ENCODE results near the gene ILK. TPM values are rescaled to one million over a fixed set of nuclear protein-coding genes. Genes with fewer than 3 reads are reported as not detected.

Gene ILK
- total RNA-seq, 1 donor from 2014 or later: 92.4 TPM

DNA sequence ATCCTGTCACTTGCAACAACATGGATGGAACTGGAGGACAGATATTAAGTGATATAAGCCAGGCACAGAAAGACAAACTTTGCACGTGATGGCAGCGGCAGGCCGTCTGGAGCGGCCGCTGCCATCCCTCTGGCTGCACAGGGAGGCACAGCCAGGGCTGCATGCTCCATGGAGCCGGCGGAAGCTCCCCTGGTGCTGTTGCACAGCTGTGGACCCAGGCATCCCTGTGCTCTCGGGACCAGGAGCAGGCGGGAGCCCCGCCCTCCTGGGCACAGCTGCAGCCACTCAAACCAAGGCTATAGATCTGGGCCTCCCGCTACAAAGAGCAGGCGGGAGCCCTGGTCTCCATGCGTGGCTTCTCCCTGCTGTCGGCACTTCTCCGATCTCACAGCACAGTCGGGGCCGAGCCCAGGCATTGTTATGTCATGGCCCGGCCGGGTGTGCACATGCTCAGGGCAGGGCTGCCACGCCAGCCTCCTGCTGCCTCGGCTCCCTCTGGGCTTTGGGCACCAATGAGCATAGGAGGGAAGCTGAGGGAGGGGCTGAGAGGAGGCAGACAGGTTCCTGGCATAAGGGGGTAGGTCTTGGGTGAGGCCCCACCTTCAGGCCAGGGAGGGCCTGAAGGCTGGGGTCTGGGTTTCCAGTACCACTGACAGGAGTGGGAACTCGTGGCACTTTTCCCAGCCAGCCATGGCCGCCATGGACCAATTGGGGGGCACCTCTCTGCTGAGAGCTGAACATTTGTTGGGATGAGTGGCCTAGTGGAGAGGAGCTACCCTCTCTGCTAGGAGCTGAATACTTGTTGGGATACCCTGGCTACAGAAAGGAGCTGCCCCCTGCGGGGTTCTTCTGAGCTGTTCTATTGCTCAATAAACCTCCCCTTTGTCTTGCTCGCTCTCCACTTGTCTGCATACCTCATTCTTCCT is 16.9 kb upstream of the ILK start:
- intact Hi-C loops (cut with micrococcal nuclease): no loop called here
- Mint-ChIP-seq H3K27me3 (no peaks in the 10 kb centered on the region), H3K27ac (no peak overlapping the region), H3K4me1 (no peaks in the 10 kb centered on the region), H3K4me3 (no peak overlapping the region), H3K9me3 (peaks cover 10% of the 10 kb centered on the region), H3K36me3 (ENCODE audit: low read depth) (peaks cover 37% of the 10 kb centered on the region)
- peak; percentile 53 for DNase-seq

DNA sequence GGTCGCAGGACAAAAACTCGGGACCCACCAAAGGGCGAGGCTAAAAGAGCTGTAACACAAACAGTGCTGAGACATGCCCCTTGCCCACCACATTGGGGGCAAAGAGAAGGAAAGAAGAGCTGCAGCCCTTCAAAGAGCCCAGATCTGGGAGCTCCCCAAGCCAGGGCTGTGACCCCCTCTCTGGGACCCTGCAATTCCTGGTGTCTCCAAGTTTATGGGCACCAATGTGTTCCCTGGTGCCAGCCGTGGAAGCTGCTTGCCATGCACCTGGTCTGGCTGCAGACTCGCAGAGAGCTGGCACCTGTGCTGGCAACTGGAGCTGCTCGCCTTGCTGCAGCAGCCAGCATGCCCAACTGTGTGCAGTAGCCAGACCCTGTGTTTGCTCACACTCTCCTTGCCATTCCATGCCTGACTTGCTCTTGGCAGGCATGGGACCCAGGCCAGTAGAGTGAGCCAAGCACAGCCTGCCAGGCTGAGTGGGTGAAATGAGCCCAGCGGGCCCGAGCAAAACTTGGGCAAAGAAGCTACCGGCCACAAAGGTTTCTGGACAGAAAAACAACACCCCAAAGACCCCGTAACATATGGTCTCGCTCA is 16.1 kb upstream of the ILK start:
- no peaks in the 10 kb centered on the region for H3K4me1 Mint-ChIP-seq

DNA sequence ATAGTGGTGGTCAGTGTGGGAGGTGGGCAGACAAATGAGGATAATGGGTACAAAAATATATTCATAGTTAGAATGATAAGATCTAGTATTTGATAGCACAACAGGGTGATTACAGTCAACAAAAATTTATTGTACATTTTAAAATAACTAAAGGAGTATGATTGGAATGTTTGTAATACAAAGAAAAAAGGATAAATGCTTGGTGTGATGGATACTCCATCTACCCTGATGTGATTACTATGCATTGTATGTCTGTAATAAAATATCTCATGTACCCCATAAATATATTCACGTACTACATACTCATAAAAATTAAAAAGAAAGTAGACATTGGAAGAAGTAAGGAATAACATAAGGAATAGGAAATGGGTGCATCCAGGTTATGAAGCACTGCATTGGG is 15.6 kb upstream of the ILK start:
- Mint-ChIP-seq H3K36me3 (ENCODE audit: low read depth) (peaks cover 38% of the 10 kb centered on the region), H3K27ac (no peak overlapping the region)
- intact Hi-C loops (cut with micrococcal nuclease): no loop called here

More for the DNA sequence above, 16.1 kb upstream of the ILK start:
- Mint-ChIP-seq H3K27me3 (no peaks in the 10 kb centered on the region), H3K4me3 (no peak overlapping the region), H3K27ac (no peak overlapping the region), H3K36me3 (ENCODE audit: low read depth) (peaks cover 39% of the 10 kb centered on the region), H3K9me3 (peaks cover 10% of the 10 kb centered on the region)
- peak; percentile 46 for DNase-seq
- intact Hi-C loops (cut with micrococcal nuclease): no loop called here

DNA sequence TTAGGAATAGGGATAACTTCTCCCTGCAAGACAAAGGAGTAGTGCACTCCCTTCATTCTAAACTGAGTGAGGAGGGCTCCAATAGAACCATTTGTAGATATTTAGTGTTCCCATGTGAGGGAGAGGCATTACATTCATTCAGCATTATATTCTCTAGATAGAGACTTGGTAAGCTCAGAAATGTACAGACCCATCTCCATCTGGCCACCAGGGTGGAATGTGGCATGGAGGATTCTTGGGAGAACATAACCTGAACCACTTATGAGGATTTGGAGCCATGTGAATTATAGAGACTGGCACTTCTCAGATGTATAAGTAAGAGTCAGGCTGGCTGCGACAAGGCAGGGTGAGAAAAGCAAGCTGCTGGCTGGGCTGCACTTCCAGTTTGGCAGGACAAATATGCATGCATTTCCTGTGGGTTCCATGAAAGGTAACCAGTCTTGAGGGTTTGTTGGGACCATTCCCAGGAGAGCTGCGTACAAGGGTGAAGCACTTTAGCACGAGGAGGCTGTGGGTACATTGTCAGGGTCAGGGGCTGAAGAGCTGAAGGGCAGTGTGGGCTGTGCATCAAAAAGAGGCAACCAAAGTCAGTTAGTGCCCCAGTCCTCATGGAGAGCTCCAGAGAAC is 9.3 kb upstream of the ILK start:
- no peaks in the 10 kb centered on the region for H3K9me3 Mint-ChIP-seq
- intact Hi-C loops (cut with micrococcal nuclease): no loop called here
- H3K36me3 Mint-ChIP-seq (ENCODE audit: low read depth): peaks cover 57% of the 10 kb centered on the region
- no peaks in the 10 kb centered on the region for H3K27me3 Mint-ChIP-seq
- no peak overlapping the region for H3K4me3 Mint-ChIP-seq
- peak; percentile 45 for DNase-seq
- H3K27ac Mint-ChIP-seq: peak overlapping the region; percentile 44
- H3K4me1 Mint-ChIP-seq: peaks cover 17% of the 10 kb centered on the region

More for the DNA sequence above, 15.6 kb upstream of the ILK start:
- no peak for DNase-seq
- peaks cover 8% of the 10 kb centered on the region for H3K9me3 Mint-ChIP-seq
- no peaks in the 10 kb centered on the region for H3K27me3 Mint-ChIP-seq
- no peak overlapping the region for H3K4me3 Mint-ChIP-seq
- no peaks in the 10 kb centered on the region for H3K4me1 Mint-ChIP-seq

DNA sequence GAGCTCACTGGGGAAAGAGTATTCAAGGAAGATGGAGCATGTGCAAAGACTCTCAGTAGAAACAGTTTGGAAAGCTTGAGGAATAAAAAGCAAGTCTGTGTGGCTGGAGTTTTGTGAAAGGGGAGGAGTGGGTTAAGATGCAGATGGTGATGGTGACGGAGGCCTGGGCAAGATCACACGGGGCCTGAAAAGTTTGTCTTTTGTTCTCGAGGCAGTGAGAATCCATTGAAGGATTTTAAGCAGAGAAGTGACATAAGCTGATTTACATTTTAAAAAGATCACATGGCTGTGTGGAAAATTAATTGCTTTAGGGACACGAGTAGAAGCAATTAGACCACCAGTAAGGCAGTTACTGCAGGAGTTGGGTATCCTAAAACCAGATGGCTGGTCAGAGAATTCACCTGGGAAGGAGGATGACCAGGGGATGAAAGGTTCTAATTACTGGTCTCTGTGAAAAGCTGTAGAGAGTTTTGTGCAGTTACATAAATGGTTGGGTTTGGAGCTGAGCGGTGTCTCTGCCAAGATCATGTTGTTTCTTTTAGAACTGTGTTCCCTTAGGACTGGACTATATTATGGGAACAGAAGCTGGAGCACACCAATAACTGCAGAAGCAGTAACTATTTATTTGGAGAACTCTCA is 7.2 kb upstream of the ILK start:
- Mint-ChIP-seq H3K9me3 (no peaks in the 10 kb centered on the region), H3K27ac (no peak overlapping the region), H3K4me1 (peaks cover 20% of the 10 kb centered on the region), H3K4me3 (no peak overlapping the region), H3K36me3 (ENCODE audit: low read depth) (peaks cover 64% of the 10 kb centered on the region), H3K27me3 (no peaks in the 10 kb centered on the region)
- peak; percentile 34 for DNase-seq
- intact Hi-C loops (cut with micrococcal nuclease): no loop called here

DNA sequence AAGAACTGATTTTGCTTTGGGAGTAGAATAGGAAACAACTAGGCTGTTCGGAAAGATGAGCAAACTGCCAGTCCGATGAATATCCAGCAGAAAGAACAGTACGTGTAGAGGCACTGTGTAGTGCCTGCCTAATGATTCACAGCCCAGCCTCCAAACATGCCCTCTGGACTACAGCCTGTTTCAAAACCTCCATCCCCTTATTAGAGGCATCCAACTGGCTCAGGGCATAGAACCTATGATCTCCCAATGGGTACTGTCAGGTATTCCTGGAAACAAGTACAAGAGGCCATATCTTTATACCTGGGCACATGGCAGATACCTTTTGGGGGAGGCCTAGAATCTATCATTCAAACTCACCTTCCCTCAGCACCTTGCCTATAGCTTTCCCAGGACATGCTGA is 5.0 kb upstream of the ILK start:
- Mint-ChIP-seq H3K4me3 (no peak overlapping the region), H3K4me1 (peaks cover 25% of the 10 kb centered on the region), H3K36me3 (ENCODE audit: low read depth) (peaks cover 55% of the 10 kb centered on the region), H3K27ac (no peak overlapping the region), H3K27me3 (no peaks in the 10 kb centered on the region), H3K9me3 (no peaks in the 10 kb centered on the region)
- intact Hi-C loops (cut with micrococcal nuclease): no loop called here
- DNase-seq: peak; percentile 50

DNA sequence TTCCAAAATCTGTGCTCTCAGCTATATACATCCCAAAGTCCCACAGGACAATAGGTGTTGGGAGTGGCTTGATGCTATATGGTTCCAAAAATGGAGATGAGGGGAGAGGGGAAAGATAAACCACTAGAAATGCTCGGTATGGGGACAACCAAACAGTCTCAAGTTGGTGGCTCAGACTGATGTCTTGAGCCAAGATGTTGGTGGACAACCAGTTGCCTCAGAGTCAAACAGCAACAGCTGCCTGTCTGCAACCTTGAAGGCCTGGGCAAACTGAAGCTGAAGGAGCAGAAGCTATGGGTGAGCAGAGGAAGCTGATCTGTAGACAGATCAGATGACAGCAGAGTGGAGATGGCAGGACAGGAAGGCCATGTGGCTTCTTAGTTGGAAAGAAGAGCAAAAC is 4.1 kb upstream of the ILK start:
- H3K27ac Mint-ChIP-seq: no peak overlapping the region
- DNase-seq: peak; percentile 52
- no peaks in the 10 kb centered on the region for H3K9me3 Mint-ChIP-seq
- H3K4me3 Mint-ChIP-seq: no peak overlapping the region
- peaks cover 48% of the 10 kb centered on the region for H3K36me3 Mint-ChIP-seq (ENCODE audit: low read depth)
- H3K27me3 Mint-ChIP-seq: no peaks in the 10 kb centered on the region
- intact Hi-C loops (cut with micrococcal nuclease): no loop called here
- peaks cover 20% of the 10 kb centered on the region for H3K4me1 Mint-ChIP-seq

DNA sequence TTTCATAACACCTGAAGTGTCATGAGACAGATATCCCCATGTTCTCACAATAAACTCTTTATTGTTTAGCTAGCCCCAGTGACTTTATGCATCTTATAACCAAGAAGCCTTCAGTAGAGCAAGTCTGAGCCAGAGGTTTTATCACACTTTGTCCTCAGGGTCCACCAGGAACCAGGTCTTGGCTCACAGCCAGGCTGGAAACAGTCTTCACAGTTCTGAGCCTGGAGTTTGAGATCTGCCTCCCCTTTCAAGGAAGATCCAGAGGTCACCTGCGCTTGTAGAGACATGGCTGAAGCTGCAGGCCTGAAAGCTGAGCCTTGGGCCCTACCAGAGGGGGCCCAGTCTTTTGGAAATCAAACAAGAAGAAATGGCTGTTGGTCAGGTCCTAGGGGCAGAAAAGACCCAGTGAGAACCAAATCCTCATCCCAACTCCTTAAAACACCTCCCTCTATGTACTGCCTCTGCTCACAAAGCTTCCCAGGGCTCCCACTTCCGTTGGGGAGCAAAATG is 3.6 kb upstream of the ILK start:
- H3K27me3 Mint-ChIP-seq: no peaks in the 10 kb centered on the region
- intact Hi-C loops (cut with micrococcal nuclease): loop anchor here (10.0 kb wide), 1 partner anchor 185 kb away; the partner anchor contains the start of gene APBB1

DNA sequence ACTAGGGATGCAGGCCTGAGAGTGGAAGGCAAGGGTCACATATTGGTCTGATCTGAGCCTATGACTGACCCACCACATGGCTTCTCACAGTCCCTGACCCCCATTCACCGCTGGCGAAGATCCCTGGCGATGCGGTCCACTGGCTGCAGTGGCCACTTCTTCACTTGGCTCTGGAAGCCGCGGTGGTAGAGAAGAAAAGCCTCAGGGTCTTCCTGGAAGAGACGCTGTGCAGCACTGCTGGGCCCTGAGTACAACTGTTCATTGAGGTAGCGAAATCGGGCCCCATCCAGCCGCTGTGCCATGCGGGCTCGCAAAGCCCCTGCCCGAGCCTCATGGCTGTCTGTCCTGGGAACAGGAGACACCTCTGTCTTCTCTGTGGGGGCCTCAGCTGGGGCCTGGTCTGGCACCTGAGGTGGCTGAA is 2.5 kb upstream of the ILK start:
- no peaks in the 10 kb centered on the region for H3K9me3 Mint-ChIP-seq
- H3K27ac Mint-ChIP-seq: no peak overlapping the region
- H3K27me3 Mint-ChIP-seq: no peaks in the 10 kb centered on the region
- no peak overlapping the region for H3K4me3 Mint-ChIP-seq
- H3K36me3 Mint-ChIP-seq (ENCODE audit: low read depth): peaks cover 36% of the 10 kb centered on the region
- intact Hi-C loops (cut with micrococcal nuclease): loop anchor here (10.0 kb wide), 1 partner anchor 186 kb away; the partner anchor contains the start of gene APBB1
- peak; percentile 53 for DNase-seq
- peaks cover 18% of the 10 kb centered on the region for H3K4me1 Mint-ChIP-seq

More for the DNA sequence above, 3.6 kb upstream of the ILK start:
- Mint-ChIP-seq H3K9me3 (no peaks in the 10 kb centered on the region), H3K27ac (no peak overlapping the region), H3K36me3 (ENCODE audit: low read depth) (peaks cover 45% of the 10 kb centered on the region), H3K4me1 (peaks cover 17% of the 10 kb centered on the region), H3K4me3 (no peak overlapping the region)
- peak; percentile 38 for DNase-seq

DNA sequence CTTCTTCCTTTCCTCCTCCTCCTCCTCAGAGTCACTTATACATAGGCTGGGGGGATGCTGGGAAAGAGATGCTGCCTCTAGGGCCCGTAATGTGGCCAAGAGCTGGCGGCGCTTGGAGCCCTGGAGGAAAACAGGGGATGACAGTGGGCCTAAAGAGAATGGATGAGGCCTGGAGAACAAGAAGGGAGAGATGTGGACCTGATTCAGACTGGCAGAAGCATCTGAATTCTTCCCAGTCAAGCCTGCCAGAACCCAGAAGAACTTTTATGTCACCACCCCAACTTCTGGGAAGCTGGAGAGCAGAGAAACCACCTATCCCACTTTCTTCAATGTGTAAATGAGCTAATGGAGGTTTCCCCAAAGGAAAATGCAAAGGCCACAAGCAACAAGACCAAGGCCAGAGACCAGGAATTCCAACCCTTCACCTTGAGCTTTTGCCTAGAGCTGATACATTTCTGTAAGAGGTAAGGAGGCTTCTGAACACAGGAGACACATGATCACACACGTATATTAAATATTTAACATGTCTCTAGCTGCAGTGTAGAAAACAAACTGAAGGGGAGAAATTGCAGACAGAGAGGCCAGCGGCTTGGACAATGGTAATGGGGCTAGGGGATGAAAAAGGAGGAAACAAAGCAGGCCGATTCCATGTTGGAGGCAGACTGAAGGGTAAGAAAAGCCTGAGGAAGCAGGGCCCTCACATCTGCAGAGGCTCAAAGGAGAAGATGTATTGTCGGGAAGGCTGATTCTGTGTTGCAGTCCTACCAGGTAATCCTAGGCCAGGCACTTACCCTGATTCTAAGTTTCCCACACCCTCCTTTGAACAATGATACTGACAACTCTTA is 1.3 kb upstream of the ILK start:
- Mint-ChIP-seq H3K9me3 (no peaks in the 10 kb centered on the region), H3K4me1 (peaks cover 24% of the 10 kb centered on the region), H3K4me3 (no peak overlapping the region), H3K36me3 (ENCODE audit: low read depth) (peaks cover 34% of the 10 kb centered on the region), H3K27ac (no peak overlapping the region), H3K27me3 (no peaks in the 10 kb centered on the region)
- peak; percentile 56 for DNase-seq
- intact Hi-C loops (cut with micrococcal nuclease): loop anchor here (2.0 to 10.0 kb wide), 2 partner anchors 132 to 188 kb away; partner anchors contain the start of gene APBB1

DNA sequence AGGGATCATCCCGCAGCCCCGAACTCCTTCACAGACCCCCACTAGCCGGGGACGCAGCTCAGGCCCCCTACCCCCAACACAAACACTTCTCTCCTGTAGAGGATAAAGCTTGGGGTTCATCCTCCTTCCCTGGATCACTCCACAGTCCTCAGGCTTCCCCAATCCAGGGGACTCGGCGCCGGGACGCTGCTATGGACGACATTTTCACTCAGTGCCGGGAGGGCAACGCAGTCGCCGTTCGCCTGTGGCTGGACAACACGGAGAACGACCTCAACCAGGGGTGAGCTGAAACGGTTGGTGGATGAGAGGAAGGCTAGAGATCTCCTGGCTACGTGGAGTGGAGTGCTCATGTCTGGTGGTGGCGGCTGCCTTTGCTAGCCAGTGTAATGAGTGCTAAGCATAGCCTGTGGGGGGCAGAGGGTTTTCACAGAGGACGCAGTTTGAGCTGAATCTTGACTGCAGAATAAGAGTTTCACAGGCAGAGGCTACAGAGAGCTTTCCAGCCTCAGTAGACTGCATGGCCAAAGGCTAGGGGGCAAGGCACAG is 580 bp downstream of the ILK start:
- Mint-ChIP-seq H3K4me3 (no peak overlapping the region), H3K27me3 (no peaks in the 10 kb centered on the region), H3K9me3 (no peaks in the 10 kb centered on the region), H3K27ac (no peak overlapping the region), H3K36me3 (ENCODE audit: low read depth) (peaks cover 36% of the 10 kb centered on the region), H3K4me1 (peaks cover 33% of the 10 kb centered on the region)
- peak; percentile 86 for DNase-seq
- intact Hi-C loops (cut with micrococcal nuclease): loop anchor here (10.0 kb wide), 1 partner anchor 189 kb away; the partner anchor contains the start of gene APBB1

DNA sequence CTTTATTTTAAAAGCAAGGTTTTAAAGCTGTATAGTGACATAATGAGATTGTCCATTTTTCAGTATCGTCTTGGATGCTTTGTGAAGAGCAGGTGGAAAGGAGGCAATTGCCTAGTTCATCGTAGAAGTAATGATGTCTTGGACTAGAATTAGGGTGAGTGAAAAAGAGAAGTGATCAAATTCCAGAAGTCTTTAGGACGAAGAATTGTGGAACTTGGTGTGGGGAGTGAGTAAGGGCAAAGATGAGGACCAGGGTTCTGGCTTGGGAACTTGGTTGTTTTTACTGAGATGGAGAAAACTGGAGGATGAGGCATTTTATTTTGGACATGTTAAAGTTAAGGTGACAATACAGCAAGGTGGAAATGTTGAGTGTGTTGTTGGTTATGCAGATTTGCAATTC is 1.2 kb downstream of the ILK start:
- intact Hi-C loops (cut with micrococcal nuclease): loop anchor here (10.0 kb wide), 1 partner anchor 190 kb away; the partner anchor contains the start of gene APBB1
- Mint-ChIP-seq H3K27ac (no peak overlapping the region), H3K4me3 (no peak overlapping the region), H3K27me3 (no peaks in the 10 kb centered on the region), H3K9me3 (no peaks in the 10 kb centered on the region), H3K4me1 (peaks cover 33% of the 10 kb centered on the region), H3K36me3 (ENCODE audit: low read depth) (peaks cover 37% of the 10 kb centered on the region)
- DNase-seq: peak; percentile 55

All from activated CD4-positive, alpha-beta T cell treated with anti-CD3 and anti-CD28 coated beads, Interleukin-2, amount 10 ng/mL, durations not matched to agents 24 days and 14 days (primary cell).